C4-2B (cell line): Measurements from ENCODE around the gene KIF19.

Experiments
- ZFX ChIP-seq: fragments of 450-650 bp; IDR thresholded peaks from 2 replicates; pipeline ENCODE4 v1.6.1; 2017
- TF ChIP-seq, protein P1 (sequence below): fragments of 450-650 bp; conservative IDR thresholded peaks from 2 replicates; pipeline ENCODE4 v1.5.1; 2017; ENCODE audit warnings: mild to moderate bottlenecking

DNA sequence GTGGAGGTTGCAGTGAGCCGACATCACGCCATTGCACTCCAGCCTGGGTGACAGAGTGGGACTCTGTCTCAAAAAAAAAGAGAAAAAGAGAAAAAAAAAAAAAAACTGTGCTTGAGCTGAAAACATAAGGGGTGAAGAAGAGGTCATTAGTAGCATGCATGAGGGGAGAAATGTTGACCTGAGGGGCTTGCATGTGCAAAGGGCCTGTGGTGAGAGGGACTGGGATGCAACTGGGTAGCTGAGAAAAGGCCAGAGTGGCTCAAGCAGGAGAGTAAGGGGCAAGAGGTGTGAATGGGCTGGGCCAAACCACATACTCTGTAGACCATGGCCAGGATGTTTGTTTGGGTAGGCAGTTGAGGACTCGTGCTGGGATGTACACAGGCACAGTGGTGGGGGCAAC lies 3.4 kb downstream of the KIF19 start:
- no peak for TF ChIP-seq ZFX
- TF ChIP-seq, protein P1, sequence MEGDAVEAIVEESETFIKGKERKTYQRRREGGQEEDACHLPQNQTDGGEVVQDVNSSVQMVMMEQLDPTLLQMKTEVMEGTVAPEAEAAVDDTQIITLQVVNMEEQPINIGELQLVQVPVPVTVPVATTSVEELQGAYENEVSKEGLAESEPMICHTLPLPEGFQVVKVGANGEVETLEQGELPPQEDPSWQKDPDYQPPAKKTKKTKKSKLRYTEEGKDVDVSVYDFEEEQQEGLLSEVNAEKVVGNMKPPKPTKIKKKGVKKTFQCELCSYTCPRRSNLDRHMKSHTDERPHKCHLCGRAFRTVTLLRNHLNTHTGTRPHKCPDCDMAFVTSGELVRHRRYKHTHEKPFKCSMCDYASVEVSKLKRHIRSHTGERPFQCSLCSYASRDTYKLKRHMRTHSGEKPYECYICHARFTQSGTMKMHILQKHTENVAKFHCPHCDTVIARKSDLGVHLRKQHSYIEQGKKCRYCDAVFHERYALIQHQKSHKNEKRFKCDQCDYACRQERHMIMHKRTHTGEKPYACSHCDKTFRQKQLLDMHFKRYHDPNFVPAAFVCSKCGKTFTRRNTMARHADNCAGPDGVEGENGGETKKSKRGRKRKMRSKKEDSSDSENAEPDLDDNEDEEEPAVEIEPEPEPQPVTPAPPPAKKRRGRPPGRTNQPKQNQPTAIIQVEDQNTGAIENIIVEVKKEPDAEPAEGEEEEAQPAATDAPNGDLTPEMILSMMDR = no peak
